MCF 10A (cell line): ENCODE measurements around the gene KRTAP17-1. TPM values are rescaled to one million over a fixed set of nuclear protein-coding genes. Genes with fewer than 3 reads are reported as not detected.

ENCODE experiments used
- BruUV-seq: library from RNA; stranded (reverse); fragments of 400-500 nt; replicated peaks from 2 replicates; lab custom pipeline; 2021; lab: Mats Ljungman, UMichigan
- CTCF ChIA-PET: fragments of 300-600 bp; sonication (Branson Sonifier 250); formaldehyde crosslinking; extraction: SDS; loops from one replicate; lab custom pipeline; 2021; ENCODE audit warnings: antibody characterized with exemption, inconsistent platforms; lab: Yijun Ruan, JAX
- POLR2A ChIA-PET: fragments of 300-600, 350-650 bp; sonication (Branson Sonifier 250); formaldehyde crosslinking; extraction: SDS; loops from one replicate; lab custom pipeline; 2020; ENCODE audit warnings: antibody characterized with exemption, inconsistent platforms; lab: Yijun Ruan, JAX
- DNase-seq: peaks from one replicate; pipeline ENCODE4 v3.0.0-alpha.2; 2018; ENCODE audit not compliant: unreplicated experiment
- H3K27ac Mint-ChIP-seq: one replicate; pipeline ENCODE4 v1.8.0; 2022; ENCODE audit warnings: mild to moderate bottlenecking, low read depth, mixed read lengths; ENCODE audit not compliant: unreplicated experiment
- H3K27me3 Mint-ChIP-seq: one replicate; pipeline ENCODE4 v1.8.0; 2022; ENCODE audit warnings: mixed read lengths; ENCODE audit not compliant: insufficient read depth, unreplicated experiment
- H3K36me3 Mint-ChIP-seq: one replicate; pipeline ENCODE4 v1.8.0; 2022; ENCODE audit warnings: mild to moderate bottlenecking, moderate library complexity, mixed read lengths; ENCODE audit not compliant: insufficient read depth, unreplicated experiment
- H3K4me1 Mint-ChIP-seq: one replicate; pipeline ENCODE4 v1.8.0; 2022; ENCODE audit warnings: mixed read lengths; ENCODE audit not compliant: insufficient read depth, unreplicated experiment
- H3K4me3 Mint-ChIP-seq: one replicate; pipeline ENCODE4 v1.8.0; 2022; ENCODE audit warnings: mild to moderate bottlenecking, moderate library complexity, mixed read lengths; ENCODE audit not compliant: unreplicated experiment
- H3K9me3 Mint-ChIP-seq: one replicate; pipeline ENCODE4 v1.8.0; 2022; ENCODE audit warnings: mixed read lengths; ENCODE audit not compliant: unreplicated experiment
- intact Hi-C: fragments of 100-400 bp; cut with micrococcal nuclease; formaldehyde crosslinking; loops from 2 replicates; pipeline ENCODE4 v1.14.1; 2022
- total RNA-seq: library from RNA; stranded (reverse); gene quantifications from 2 replicates; pipeline ENCODE4 v1.2.3, GENCODE V29; 2022
- TF ChIP-seq, protein P1 (sequence below): fragments of 200-600 bp; IDR thresholded peaks from one replicate; pipeline ENCODE4 v1.8.0; 2022; ENCODE audit warnings: antibody characterized with exemption, mild to moderate bottlenecking; ENCODE audit not compliant: unreplicated experiment

Gene KRTAP17-1
- total RNA-seq, 1 experiment from 2014 or later: not detected

DNA sequence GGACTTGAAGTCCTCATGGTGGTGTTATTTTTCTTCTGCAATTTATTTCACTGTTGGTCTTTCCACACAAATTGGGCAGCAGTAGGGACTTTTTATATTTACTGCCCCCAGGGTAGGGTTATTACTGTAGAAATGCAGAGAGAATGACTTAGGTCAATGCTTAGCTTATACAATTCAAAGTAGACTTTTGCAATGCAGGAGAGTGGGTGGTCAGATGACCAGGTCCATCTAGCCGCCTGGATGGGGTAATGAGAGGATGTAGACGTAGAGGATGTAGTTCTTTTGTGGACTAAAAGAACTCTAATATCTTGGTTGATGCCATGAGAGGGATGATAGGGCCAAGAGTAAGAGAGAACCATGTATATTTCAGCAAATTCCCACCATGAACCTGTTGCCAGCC, 2.7 kb upstream of the KRTAP17-1 start:
- Mint-ChIP-seq H3K9me3 (peaks cover 10% of the 10 kb centered on the region), H3K4me1 (no peaks in the 10 kb centered on the region), H3K27ac (no peak overlapping the region), H3K4me3 (no peak overlapping the region), H3K27me3 (no peaks in the 10 kb centered on the region), H3K36me3 (no peaks in the 10 kb centered on the region)
- TF ChIP-seq, protein P1, sequence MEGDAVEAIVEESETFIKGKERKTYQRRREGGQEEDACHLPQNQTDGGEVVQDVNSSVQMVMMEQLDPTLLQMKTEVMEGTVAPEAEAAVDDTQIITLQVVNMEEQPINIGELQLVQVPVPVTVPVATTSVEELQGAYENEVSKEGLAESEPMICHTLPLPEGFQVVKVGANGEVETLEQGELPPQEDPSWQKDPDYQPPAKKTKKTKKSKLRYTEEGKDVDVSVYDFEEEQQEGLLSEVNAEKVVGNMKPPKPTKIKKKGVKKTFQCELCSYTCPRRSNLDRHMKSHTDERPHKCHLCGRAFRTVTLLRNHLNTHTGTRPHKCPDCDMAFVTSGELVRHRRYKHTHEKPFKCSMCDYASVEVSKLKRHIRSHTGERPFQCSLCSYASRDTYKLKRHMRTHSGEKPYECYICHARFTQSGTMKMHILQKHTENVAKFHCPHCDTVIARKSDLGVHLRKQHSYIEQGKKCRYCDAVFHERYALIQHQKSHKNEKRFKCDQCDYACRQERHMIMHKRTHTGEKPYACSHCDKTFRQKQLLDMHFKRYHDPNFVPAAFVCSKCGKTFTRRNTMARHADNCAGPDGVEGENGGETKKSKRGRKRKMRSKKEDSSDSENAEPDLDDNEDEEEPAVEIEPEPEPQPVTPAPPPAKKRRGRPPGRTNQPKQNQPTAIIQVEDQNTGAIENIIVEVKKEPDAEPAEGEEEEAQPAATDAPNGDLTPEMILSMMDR: no peak
- intact Hi-C loops: no loop called here
- BruUV-seq: no TSS peak
- no peak for DNase-seq
- CTCF ChIA-PET: interaction anchor here (0.9 to 1.7 kb wide), 3 partner anchors 230 to 516 kb away, joined by 3 to 5 read pairs (median 3); no protein-coding TSS in a partner anchor
- POLR2A ChIA-PET: no interaction called here

GRCh38 chr17:41315814-41316445, 420 bp upstream of the KRTAP17-1 start:
- Mint-ChIP-seq H3K27ac (no peak overlapping the region), H3K4me1 (no peaks in the 10 kb centered on the region), H3K27me3 (peaks cover 15% of the 10 kb centered on the region), H3K4me3 (no peak overlapping the region), H3K36me3 (no peaks in the 10 kb centered on the region), H3K9me3 (peaks cover 10% of the 10 kb centered on the region)
- intact Hi-C loops: no loop called here
- POLR2A ChIA-PET: no interaction called here
- BruUV-seq: no TSS peak
- DNase-seq: no peak
- CTCF ChIA-PET: no interaction called here
- TF ChIP-seq, protein P1: no peak

GRCh38 chr17:41311111-41311510, 4.4 kb downstream of the KRTAP17-1 start:
- intact Hi-C loops: no loop called here
- Mint-ChIP-seq H3K27ac (no peak overlapping the region), H3K36me3 (no peaks in the 10 kb centered on the region), H3K4me3 (no peak overlapping the region), H3K27me3 (peaks cover 46% of the 10 kb centered on the region), H3K9me3 (no peaks in the 10 kb centered on the region), H3K4me1 (no peaks in the 10 kb centered on the region)
- TF ChIP-seq, protein P1: no peak
- no TSS peak for BruUV-seq
- ChIA-PET POLR2A (no interaction called here), CTCF (interaction anchor here (1.2 kb wide), 1 partner anchor 208 kb away, joined by 4 read pairs; the partner anchor contains the start of gene KRT15)
- no peak for DNase-seq

- H3K27ac Mint-ChIP-seq: no peak within 1 kb of the TSS
- BruUV-seq: no TSS peak
- TF ChIP-seq, protein P1: no peak
- peaks cover 46% of the 10 kb centered on the region for H3K27me3 Mint-ChIP-seq
- intact Hi-C loops: no loop called here
- H3K4me3 Mint-ChIP-seq: no peak within 1 kb of the TSS
- H3K36me3 Mint-ChIP-seq: no peaks in the 10 kb centered on the region
- no peak for DNase-seq
- H3K9me3 Mint-ChIP-seq: no peaks in the 10 kb centered on the region
- ChIA-PET POLR2A (interaction anchor here (0.6 to 0.7 kb wide), 3 partner anchors 239 to 662 kb away, joined by 3 to 5 read pairs (median 3); no protein-coding TSS in a partner anchor), CTCF (no interaction called here)
- H3K4me1 Mint-ChIP-seq: no peaks in the 10 kb centered on the region
Measured at GRCh38 chr17:41308918-41309359, 6.6 kb downstream of the KRTAP17-1 start, which contains the start of gene KRTAP16-1. Gene KRTAP16-1, minus strand, starts transcription at chr17:41309309. Its CDS starts 56 bp downstream, at chr17:41309253.
